ENCODE measurements around the gene KCNG2. TPM values are rescaled to one million over a fixed set of nuclear protein-coding genes. Genes with fewer than 3 reads are reported as not detected.

Gene KCNG2
- total and polyA plus RNA-seq, 9 of the 15 experiments (the other 6 are each of a cell fraction or from before 2014, with no cell fraction given), result not detected

GRCh38 chr18:79942786-79943607 is 145.3 kb downstream of the KCNG2 start:
- Histone ChIP-seq H3K9ac (ENCODE audit: insufficient read depth in 1 of 2, low read depth in 2 of 2, low read length in 2 of 2) (no peak overlapping the region; a peak in 1 of 4 replicates), H4K20me1 (replicated peaks; ENCODE audit: control insufficient read depth, insufficient read depth, low read length) (peaks cover 16% of the 10 kb centered on the region), H3K36me3 (ENCODE audit: control insufficient read depth, insufficient read depth, low read length) (peaks cover 4% of the 10 kb centered on the region), H3K4me2 (ENCODE audit: insufficient read depth, low read length) (no peak overlapping the region), H3K79me2 (ENCODE audit: control insufficient read depth, insufficient read depth, low read length) (no peaks in the 10 kb centered on the region), H2AFZ (ENCODE audit: low read depth, low read length) (no peak overlapping the region), H3K27me3 (ENCODE audit: control insufficient read depth in 2 of 2, insufficient read depth in 2 of 2, low read length in 2 of 2) (no peaks in the 10 kb centered on the region), H3K9me3 (replicated peaks; ENCODE audit: control insufficient read depth, insufficient read depth, low read depth, low read length) (no peaks in the 10 kb centered on the region), H3K27ac (ENCODE audit: extremely low read depth, low read depth, low read length) (no peak overlapping the region), H3K4me1 (replicated peaks in 1 of 2; ENCODE audit: control insufficient read depth in 2 of 2, insufficient read depth in 2 of 2, low read length in 2 of 2) (peaks cover 6 to 37% of the 10 kb centered on the region in 2 experiments; a peak in 4 of 5 replicates), H3K4me3 (no peak overlapping the region), H3K9me1 (ENCODE audit: control insufficient read depth, insufficient read depth, low read length) (no peaks in the 10 kb centered on the region)
- no TSS peak for BruUV-seq (replicated peaks)
- in situ Hi-C loops (cut with MboI), result no loop called here
- intact Hi-C loops (cut with micrococcal nuclease), result no loop called here
- DNase-seq (ENCODE audit: extremely low read depth in 1 of 4, low spot score in 3 of 4) (peak in 1 of 4 experiments; percentile 16), FAIRE-seq (no peak), ATAC-seq (no peak)
- 58% methylated on average over 23 of the region's 31 CpGs for WGBS (ENCODE audit: insufficient coverage, low coverage, missing lambda C conversion rate)
- ChIA-PET POLR2A (interaction anchor here (0.6 to 1.0 kb wide), 3 partner anchors 9 to 24 kb away, joined by 3 to 4 read pairs (median 3); partner anchors contain the start of gene SLC66A2), CTCF (ENCODE audit: low intra/inter-chr PET ratio) (no interaction called here)
- TF ChIP-seq MCM2 (IDR thresholded peaks at IDR 0.05; ENCODE audit: low read depth) (no peak), CBFA2T2 (conservative IDR thresholded peaks at IDR 0.05) (0 out of 2 replicates have a peak, but pooled peaks have one; percentile 21), HMG20B (CRISPR knock-in tag; IDR thresholded peaks at IDR 0.05) (no peak), HEY1 (CRISPR knock-in tag; IDR thresholded peaks at IDR 0.05; ENCODE audit: borderline replicate concordance) (no peak), NR3C1 (CRISPR knock-in tag; IDR thresholded peaks at IDR 0.05) (no peak), TFAP4 (CRISPR knock-in tag; IDR thresholded peaks at IDR 0.05; ENCODE audit: borderline replicate concordance) (peak; percentile 62), MTA2 (IDR thresholded peaks at IDR 0.05; ENCODE audit: low read depth) (no peak), ZBTB33 (CRISPR knock-in tag; IDR thresholded peaks at IDR 0.05) (peak; percentile 49; the same call in 1 of the 2 replicates), TAF7 (tag; IDR thresholded peaks at IDR 0.05) (no peak), BDP1 (IDR thresholded peaks at IDR 0.05; ENCODE audit: insufficient read depth, insufficient read length) (no peak), TCFL5 (CRISPR knock-in tag; conservative IDR thresholded peaks at IDR 0.05) (no peak), KDM1A (IDR thresholded peaks at IDR 0.05) (peak in 1 of 2 experiments; percentile 23; a peak in 2 of 4 replicates), EP300 (IDR thresholded peaks at IDR 0.05; ENCODE audit: low read length) (peak; percentile 15; the same call in 1 of the 2 replicates), ZBTB26 (CRISPR knock-in tag; IDR thresholded peaks at IDR 0.05) (no peak), ARID1B (IDR thresholded peaks at IDR 0.05) (peak; percentile 44; the same call in 1 of the 2 replicates), L3MBTL2 (IDR thresholded peaks at IDR 0.05) (no peak), ATF1 (CRISPR knock-in tag; IDR thresholded peaks at IDR 0.05) (no peak), ATF1 (tag; IDR thresholded peaks at IDR 0.05) (no peak), C11orf30 (IDR thresholded peaks at IDR 0.05; ENCODE audit: low read depth) (no peak), GABPB1 (CRISPR knock-in tag; IDR thresholded peaks at IDR 0.05) (no peak)

All from K562 (cell line).